RWPE1 (cell line): ENCODE data around the gene HERPUD1.
"Not testable (repeated sequence)": the region's sequence is repeated elsewhere in the genome, so short reads cannot be mapped to it uniquely, and the experiment has no call there.

ENCODE experiments used
- CTCF ChIA-PET: fragments of 350-600 bp; sonication (Branson Sonifier 250); formaldehyde crosslinking; extraction: SDS; loops from one replicate; lab custom pipeline; 2021; lab: Yijun Ruan, JAX
- POLR2A ChIA-PET: fragments of 400-600 bp; formaldehyde crosslinking; extraction: SDS; loops from one replicate; lab custom pipeline; 2020; ENCODE audit warnings: antibody characterized with exemption; ENCODE audit not compliant: low non-redundant PET; lab: Yijun Ruan, JAX
- DNase-seq: peaks from one replicate; pipeline ENCODE4 v3.0.0; 2012; ENCODE audit warnings: low spot score
- H3K27ac ChIP-seq: fragments of 450-650 bp; 2 replicates; pipeline ENCODE4 v1.5.1; 2017
- TF ChIP-seq, protein P1 (sequence below): fragments of 450-650 bp; conservative IDR thresholded peaks from 2 replicates; pipeline ENCODE4 v1.5.1; 2017; ENCODE audit warnings: low read depth, mild to moderate bottlenecking

HERPUD1 gene

DNA sequence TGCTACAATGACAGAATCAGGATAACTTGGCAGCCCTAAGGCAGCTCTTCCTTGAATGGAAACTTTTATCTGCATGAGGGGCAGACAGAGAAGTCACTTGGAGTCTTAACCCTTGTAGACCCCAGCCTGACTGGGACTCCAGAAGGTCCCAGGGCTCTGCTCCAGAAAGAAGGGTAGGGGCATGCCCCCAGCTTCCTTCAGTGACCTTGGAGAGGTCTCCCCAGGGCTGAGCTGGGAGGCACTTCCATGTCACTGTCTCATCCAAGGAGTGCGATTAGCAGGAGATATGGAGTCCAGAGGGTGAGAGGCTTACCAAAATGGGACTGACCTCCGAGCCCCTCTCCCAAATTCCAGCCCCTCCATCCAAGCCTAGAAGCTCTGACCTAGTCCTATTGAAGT is 54.0 kb downstream of the HERPUD1 start:
- TF ChIP-seq, protein P1, sequence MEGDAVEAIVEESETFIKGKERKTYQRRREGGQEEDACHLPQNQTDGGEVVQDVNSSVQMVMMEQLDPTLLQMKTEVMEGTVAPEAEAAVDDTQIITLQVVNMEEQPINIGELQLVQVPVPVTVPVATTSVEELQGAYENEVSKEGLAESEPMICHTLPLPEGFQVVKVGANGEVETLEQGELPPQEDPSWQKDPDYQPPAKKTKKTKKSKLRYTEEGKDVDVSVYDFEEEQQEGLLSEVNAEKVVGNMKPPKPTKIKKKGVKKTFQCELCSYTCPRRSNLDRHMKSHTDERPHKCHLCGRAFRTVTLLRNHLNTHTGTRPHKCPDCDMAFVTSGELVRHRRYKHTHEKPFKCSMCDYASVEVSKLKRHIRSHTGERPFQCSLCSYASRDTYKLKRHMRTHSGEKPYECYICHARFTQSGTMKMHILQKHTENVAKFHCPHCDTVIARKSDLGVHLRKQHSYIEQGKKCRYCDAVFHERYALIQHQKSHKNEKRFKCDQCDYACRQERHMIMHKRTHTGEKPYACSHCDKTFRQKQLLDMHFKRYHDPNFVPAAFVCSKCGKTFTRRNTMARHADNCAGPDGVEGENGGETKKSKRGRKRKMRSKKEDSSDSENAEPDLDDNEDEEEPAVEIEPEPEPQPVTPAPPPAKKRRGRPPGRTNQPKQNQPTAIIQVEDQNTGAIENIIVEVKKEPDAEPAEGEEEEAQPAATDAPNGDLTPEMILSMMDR = no peak
- H3K27ac ChIP-seq = peak overlapping the region; percentile 68
- ChIA-PET CTCF (no interaction called here), POLR2A (no interaction called here)
- DNase-seq = no peak

DNA sequence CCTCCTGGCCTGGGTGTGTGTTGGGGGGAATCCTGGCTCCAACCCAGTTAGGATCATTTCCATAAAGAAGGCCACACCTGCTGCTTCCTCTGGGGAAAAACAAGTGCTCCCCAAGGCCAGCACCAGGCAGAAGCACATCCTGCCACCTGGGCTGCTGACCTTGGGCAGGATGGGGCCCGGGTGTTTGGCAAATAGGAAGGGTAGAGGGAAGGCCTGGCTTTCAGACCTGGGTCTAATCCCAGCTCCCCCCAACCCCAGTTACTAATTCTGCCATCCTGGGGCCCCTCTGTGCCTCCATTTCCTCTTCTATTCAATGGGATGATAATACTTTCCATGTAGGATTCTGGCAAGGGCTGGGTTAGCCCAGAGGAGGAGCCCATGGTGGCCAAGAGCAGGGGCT is 54.4 kb downstream of the HERPUD1 start:
- peak overlapping the region; percentile 68 for H3K27ac ChIP-seq
- TF ChIP-seq, protein P1 = no peak
- ChIA-PET CTCF (no interaction called here), POLR2A (no interaction called here)
- no peak for DNase-seq

DNA sequence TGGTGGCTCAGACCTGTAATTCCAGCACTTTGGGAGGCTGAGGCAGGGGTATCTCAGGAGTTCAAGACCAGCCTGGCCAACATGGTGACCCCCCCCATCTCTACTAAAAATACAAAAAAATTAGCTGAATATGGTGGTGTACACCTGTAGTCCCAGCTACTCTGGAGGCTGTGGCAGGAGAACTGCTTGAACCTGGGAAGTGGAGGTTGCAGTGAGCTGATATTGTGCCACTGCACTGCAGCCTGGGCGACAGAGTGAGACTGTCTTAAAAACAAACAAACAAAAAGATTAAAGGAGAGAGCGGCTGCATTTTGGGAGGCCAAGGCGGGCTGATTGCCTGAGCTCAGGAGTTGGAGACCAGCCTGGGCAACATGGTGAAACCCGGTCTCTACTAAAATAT is 55.0 kb downstream of the HERPUD1 start:
- H3K27ac ChIP-seq = peak overlapping the region; percentile 68
- DNase-seq, POLR2A ChIA-PET: not testable (repeated sequence)
- CTCF ChIA-PET = interaction anchor here (0.7 kb wide), 1 partner anchor 141 kb away, joined by 4 read pairs; no protein-coding TSS in a partner anchor

DNA sequence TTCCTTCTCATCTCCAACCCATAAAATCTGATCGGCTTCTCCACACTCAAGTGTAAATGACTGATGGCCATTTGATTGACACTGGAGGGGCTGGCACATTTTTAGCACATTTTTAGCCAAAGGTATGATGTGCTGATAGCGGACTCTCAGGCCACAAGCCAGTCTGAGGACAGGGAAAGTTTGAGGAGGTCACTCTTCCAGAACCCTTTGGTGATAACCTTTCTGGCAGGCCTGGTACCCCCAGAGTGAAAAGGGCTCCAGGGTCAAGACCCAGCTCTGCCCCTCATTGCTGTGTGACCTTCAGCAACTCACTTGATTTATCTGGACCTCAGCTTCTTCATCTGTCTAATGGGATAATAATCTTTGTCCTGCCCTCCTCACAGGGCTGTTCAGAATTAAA is 55.8 kb downstream of the HERPUD1 start:
- no peak for DNase-seq
- no peak overlapping the region; the same call in 1 of the 2 replicates for H3K27ac ChIP-seq
- TF ChIP-seq, protein P1 = no peak
- POLR2A ChIA-PET = no interaction called here
- CTCF ChIA-PET = interaction anchor here (0.5 kb wide), 1 partner anchor 15 kb away, joined by 4 read pairs; no protein-coding TSS in a partner anchor

DNA sequence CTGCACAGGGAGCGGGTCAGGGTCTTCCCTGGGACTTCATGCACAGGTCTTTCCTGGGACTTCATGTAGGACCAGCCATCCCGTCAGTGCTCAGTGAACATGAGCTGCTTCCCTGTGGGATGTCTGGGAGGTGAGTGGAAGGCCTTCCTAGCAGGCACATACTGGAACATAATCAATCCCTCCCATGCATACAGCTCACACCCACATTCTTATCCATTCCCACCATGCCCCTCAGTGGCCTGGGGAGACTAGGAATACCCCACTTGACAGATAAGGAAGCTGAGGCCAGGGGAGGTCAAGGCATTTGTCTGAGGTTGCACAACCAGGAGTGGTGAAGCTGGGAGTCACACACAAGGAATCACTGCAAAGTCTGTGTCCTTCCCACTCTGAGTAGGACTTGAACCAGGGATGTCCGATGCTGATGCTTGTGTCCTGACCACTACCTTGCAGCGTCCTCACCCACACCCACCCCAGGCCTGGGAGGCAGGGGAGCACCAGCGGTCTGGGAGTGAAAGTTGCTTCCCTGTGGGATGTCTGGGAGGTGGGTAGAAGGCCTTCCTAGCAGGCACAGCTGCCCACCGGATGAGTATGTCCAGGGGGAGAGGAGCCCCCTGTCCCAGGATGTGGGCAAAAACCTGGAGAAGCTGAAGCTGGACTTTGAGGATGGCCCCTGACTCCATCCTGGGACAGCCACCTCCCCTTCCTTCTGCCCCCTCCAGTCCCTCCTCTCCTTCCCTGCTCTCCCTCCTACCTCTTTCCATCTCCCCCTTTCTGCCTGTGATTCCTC is 56.4 kb downstream of the HERPUD1 start:
- peak overlapping the region; percentile 74 for H3K27ac ChIP-seq
- TF ChIP-seq, protein P1 = no peak
- no peak for DNase-seq
- CTCF ChIA-PET = interaction anchor here (0.5 to 0.6 kb wide), 2 partner anchors 15 to 41 kb away, joined by 3 to 4 read pairs; no protein-coding TSS in a partner anchor
- POLR2A ChIA-PET = interaction anchor here (0.6 to 1.1 kb wide), 2 partner anchors 50 to 184 kb away, joined by 3 read pairs; no protein-coding TSS in a partner anchor

DNA sequence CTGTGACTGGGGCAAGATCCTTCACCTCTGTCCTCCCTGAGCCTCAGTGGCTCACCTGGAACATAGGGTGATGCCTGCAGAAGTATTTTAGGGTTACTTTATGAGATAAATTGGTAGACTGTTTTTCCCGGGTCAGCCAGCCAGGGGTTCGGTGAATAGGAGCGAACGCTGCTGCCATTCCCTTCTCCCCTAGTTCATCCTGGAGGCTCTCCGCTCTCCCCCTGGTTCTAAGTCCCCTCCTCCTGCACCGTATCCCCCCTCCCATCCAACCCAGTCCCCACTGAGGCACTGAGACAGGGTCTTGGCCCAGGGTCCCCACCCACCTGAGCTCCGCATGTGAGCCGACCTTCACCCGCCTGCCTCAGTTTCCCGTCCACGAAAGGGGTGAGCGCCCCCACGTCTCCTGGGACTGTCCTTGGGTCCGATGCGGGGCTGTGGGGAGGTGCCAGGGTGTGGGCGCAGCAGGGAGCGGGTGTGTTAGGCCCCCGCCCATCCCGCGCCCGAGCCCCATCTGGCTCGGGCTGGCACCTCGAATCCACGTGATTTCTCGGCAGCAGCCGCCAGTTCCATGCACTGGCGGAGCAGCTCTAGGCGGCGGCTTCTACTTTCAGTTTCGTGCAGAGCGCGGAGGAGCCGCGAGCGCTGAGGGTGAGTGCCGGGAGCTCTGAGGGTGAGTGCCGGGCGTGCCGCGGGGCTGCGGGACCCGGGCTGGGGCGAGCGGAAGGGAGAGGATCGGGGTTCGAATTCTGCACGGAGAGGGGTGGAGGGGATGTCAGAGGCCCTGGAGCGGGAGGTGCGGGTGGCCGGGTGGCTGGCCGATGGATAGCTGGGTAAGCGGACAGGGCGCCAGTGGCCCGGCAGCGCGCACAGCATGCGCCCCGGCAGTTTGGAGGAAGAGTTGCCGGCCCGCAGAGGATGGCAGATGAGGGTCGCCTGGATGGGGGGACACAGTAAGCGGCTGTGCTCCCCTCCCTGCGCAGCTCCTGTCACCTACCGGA is 57.3 kb downstream of the HERPUD1 start, which contains the start of gene NLRC5:
NLRC5 (plus strand) TSS at position 610 of the 998 bp plus-strand sequence. CDS start 31,156 bp downstream, outside the sequence.
- CTCF ChIA-PET = interaction anchor here (0.6 to 0.7 kb wide), 2 partner anchors 63 to 126 kb away, joined by 3 to 4 read pairs; no protein-coding TSS in a partner anchor
- H3K27ac ChIP-seq = peak within 1 kb of the TSS; percentile 74
- TF ChIP-seq, protein P1 = no peak
- peak; percentile 88 for DNase-seq
- POLR2A ChIA-PET = interaction anchor here (1.1 to 1.2 kb wide), 2 partner anchors 21 to 51 kb away, joined by 3 read pairs; no protein-coding TSS in a partner anchor
